Measurements from ENCODE around the gene KSR1.
A peak's percentile ranks its signal among the peaks of the same experiment; 100 is the strongest.
"Not testable (repeated sequence)": the region's sequence is repeated elsewhere in the genome, so short reads cannot be mapped to it uniquely, and the experiment has no call there.

Gene KSR1

GRCh38 chr17:27634776-27635175, 178.5 kb downstream of the KSR1 start:
- DNase-seq (ENCODE audit: low spot score), result no peak

DNA sequence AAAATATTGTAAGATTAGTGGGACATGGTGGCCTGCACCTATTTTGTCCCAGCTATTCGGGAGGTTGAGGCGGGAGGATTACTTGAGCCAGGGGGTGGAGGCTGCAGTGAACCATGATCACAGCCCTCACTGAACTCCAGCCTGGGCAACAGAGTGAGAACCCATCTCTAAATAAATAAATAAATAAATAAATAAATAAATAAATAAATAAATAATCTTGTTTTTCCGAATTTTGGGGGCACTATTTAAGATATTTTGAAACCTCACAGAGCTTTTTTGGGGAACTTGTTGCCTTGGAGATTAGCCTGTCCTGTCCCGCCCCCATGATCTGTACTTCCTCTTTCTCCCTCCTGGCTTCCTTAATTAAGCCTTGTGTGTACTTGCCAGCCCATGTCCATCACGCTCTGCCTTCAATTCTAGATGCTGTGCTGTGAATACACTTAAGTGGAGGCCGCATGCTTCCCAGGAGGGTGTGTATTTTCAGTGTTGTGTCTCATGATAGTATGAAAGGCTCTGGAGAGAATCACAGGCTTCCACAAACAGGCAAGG, 179.1 kb downstream of the KSR1 start:
- no peak for DNase-seq (ENCODE audit: low spot score)

GRCh38 chr17:27636005-27636520, 179.8 kb downstream of the KSR1 start:
- not testable (repeated sequence) for DNase-seq (ENCODE audit: low spot score)

- DNase-seq (ENCODE audit: low spot score), result not testable (repeated sequence)
Observed at GRCh38 chr17:27637818-27638217, 181.6 kb downstream of the KSR1 start.

DNA sequence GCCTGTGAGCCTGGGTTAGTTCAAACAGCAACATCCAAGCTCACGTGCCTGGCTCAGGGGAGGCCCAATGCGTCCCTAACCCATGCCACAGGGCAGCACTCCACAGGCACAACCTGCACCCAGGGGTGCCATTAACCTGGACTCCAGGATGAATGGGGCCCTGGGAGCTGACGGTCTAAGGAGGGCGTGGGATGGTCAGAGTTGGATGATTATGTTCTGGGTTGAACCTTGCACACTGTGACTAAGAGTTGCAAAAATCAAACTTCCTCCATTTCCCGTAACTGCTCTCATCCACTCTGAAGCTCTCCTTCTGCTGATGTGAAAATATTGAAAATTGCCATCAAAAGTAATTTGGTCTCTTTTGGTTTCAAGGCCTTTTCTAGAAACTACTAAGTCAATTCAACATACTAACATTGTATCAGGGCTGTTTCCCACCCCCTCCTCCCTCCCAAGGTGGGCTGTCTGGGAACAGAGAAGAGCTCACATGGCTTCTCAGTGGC, 182.2 kb downstream of the KSR1 start:
- DNase-seq (ENCODE audit: low spot score), result not testable (repeated sequence)

DNA sequence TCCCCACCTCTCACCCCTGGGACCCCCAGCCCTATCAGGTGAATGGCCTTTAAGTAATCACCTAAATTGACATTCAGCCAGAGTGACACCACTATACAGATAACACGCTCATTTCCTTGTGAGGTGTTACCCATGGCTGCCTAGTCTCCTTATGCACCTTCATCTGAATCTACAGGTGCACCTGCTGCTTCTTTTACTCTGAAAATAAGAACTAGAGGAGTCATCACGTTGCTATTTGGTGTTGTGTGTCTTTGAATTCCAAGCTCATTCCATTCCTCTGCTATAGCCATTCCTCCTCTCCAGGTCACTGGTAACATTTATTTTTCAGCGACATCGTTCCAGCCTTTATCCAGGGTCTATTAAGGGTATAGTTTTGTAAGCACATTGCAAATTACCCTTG, 184.5 kb downstream of the KSR1 start:
- DNase-seq (ENCODE audit: low spot score), result no peak

DNA sequence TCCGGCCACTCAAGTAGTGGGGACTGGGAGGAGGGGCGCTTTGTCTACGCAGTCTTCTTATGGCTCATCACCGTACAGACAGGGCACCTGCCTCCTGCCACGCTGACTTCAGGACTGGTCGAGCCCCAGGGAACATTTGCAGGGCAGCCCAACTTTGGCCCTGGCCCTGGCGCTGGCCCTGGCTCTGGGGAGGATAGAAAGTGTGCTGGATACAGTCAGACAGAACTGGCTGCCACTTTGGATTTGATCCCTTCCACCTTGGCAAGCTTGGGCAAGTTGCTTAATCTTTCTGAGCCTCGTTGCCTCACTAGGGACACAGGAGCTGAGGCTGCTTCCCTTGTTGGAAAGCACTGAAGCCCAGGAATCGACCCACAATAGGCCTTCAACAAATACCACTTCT, 188.3 kb downstream of the KSR1 start:
- DNase-seq (ENCODE audit: low spot score), result no peak

- not testable (repeated sequence) for DNase-seq (ENCODE audit: low spot score)
Observed at GRCh38 chr17:27645621-27646020, 189.4 kb downstream of the KSR1 start.

DNA sequence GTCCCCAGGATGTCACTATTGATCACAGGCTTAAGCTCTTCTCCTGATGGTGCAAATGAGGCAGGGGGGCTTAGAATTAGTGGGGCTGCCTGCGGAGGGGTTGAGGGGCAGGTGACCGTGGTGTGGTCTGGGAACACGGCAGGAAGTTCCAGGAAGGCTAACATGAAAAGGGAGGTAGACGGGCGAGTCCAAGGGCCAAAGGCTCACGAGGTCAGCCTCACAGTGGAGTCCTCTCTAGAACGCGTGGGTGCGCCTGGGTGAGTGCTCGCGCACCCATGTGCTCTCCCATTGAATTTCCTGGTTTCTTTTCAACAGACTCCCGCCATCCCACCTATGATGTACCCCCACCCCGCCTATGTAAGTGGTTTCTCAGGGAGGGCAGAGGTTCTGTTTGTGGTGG, 190.0 kb downstream of the KSR1 start:
- DNase-seq (ENCODE audit: low spot score), result no peak

GRCh38 chr17:27647765-27648164, 191.5 kb downstream of the KSR1 start:
- DNase-seq (ENCODE audit: low spot score), result no peak

- not testable (repeated sequence) for DNase-seq (ENCODE audit: low spot score)
Observed at GRCh38 chr17:27649111-27649571, 192.9 kb downstream of the KSR1 start.

DNA sequence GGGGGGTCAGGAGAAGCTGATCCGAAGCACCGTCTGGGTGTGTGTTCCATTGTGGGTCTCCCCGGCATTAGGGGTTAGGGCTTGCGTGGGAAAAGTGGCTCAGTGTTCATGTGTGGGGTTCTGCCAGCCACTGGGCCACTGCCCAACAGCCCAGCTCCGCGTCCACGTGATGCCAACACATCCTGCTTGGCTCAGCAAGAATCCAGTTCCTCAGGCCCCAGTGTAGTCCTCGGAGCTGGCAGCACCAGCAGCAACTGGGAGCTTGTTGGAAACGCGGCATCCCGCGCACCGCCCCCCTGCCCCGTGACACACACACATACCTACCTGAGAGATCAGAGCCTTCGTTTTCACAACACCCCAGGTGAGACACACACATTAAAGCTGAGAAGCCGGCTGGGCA, 193.7 kb downstream of the KSR1 start:
- DNase-seq (ENCODE audit: low spot score), result no peak

DNA sequence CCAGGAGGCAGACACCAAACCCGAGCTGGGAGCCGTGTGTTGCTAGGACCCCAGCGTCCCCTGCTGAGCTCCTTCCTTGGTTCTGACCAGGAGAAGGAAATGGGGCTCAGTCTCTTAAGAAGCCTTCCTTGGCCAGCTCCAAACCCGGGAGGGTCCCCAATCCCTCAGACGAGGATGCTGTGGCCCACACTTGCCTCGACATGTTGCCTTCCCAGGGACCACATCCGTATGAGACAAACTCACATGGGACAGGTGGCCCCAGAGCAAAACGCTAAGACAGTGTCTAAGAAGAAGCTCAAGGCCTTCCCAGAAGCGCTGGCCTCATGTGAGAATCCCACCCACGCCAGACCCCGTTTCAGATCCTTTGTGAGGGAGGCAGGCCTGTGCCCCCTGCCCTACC, 194.6 kb downstream of the KSR1 start:
- DNase-seq (ENCODE audit: low spot score), result no peak

DNA sequence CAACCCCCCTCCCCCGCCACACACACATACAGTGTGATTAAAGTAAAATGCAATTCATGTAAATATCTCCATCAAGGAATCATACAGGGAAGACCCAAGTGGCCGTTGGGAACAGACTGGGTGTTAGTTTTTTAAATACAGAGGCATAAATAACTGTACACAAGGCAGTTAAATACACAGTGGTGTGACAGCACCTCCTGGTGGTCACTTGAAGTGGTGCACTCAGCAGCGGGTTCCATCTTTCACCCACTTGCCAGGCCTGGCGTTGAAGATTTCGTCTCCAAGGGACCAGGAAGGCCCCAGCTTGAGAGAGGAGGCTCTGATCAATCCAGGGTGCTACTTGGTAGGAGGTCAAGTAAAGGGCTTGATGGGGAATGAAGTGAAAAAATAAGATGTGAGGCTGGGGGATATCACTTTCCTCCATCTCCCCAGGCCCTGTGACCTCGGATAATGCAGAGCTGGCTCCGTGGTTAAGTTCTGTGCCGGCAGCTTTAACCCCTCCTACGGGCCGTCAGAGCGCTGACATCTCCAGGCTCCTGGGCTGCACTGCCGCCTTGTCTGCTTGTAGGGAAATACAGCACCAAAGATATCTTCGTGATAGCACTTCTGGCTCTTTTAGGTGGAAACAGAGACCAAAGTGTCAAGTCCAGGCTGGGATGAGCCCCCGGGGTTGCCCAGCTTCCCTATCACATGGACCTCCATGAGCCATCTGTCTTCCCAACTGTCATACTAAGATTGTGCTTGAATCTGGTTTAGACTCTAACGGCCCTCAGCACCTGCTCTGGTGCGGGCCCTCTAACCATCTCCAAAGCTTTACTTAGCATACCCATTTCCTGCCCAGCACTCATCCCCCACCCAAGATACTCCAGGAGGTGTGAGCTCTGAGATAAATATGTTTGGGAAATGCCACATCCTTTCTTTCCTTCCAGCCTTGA, 195.4 kb downstream of the KSR1 start:
- peak; percentile 67 for DNase-seq (ENCODE audit: low spot score)

- DNase-seq (ENCODE audit: low spot score), result not testable (repeated sequence)
Observed at GRCh38 chr17:27653449-27653971, 197.3 kb downstream of the KSR1 start.

- no peak for DNase-seq (ENCODE audit: low spot score)
Observed at GRCh38 chr17:27654136-27654535, 197.9 kb downstream of the KSR1 start.

DNA sequence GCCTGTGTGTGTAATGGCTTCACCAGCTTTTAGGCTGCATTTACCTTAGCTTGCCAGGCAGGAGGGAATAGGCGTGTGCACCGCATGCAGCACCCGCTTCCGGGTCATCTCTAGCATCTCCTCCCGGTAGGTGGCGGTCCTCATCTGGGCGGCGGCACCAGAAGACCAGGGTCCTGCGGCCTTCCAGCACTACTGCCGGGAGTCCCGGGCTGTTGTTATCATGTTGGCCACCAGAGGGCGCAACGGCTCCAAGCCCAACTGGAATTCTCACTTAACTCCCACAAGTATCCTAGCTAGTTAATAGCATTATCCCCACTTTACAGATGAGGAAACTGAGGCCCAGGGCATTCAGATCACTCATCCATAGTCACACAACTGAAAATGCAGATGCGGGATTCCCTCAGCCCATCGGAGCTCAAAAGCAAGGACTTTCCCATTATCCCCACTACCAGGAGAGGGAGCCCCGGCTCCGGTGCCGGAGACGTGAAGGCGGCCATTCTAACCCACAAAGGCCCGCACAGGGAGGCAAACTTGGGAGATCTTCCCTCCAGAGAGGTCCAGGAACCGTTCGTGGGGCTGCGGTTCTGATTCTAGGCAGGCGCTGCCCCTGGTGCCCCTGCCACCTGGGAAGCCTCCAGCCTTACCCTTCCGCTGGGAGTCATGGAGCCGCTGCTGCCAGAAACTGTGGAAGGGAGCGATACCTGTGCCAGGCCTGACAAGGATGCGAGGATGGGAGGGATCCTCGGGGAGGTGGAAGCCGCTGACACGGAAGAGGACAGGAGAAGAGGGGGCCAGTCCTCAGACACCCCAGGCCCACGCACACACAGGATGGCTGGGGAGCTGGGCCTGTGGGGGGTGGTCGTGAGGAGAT, 198.6 kb downstream of the KSR1 start:
- peak; percentile 62 for DNase-seq (ENCODE audit: low spot score)

- not testable (repeated sequence) for DNase-seq (ENCODE audit: low spot score)
Observed at GRCh38 chr17:27655525-27656111, 199.4 kb downstream of the KSR1 start.

DNA sequence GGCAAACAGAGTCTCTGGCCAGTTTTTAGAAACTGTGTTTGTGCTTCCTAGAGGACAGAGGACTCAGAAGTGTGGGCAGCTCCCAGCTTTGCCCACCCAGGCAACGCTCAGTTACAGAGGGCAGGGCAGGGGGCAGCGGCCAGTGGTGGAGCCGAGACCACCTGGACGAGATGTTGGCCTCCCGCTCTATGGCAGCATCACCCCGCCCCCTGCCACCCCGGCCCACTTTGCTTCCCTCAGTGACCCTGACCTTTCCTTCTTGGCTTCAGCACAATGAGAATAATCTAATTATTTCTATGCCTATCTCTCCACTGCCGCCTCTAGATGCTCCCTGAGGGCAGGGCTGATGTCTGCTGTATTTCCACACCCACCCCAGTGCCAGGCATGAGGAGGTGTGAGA, 200.4 kb downstream of the KSR1 start:
- not testable (repeated sequence) for DNase-seq (ENCODE audit: low spot score)

GRCh38 chr17:27657620-27658019, 201.4 kb downstream of the KSR1 start:
- no peak for DNase-seq (ENCODE audit: low spot score)

DNA sequence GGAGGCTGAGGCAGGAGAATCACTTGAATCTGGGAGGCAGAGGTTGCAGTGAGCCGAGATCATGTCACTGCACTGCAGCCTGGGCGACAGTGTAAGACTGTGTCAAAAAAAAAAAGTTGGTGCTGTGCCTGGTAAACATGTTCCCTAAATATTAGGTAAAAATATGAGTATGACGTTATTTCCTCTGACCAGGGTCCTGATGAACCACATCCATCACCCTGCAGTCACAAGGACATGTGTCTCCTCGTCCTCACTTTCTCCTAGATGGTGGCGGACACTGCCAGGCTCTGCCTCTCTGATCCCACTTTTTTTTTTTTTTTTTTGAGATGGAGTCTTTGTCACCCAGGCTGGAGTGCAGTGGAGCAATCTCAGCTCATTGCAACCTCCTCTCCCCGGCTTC, 203.4 kb downstream of the KSR1 start:
- DNase-seq (ENCODE audit: low spot score), result no peak

All from CD4-positive, alpha-beta T cell treated with Interleukin-15 for 4 hours (primary cell).